ENCODE data around the gene DTHD1.

The DTHD1 gene

GRCh38 chr4:36281384-36282106, at the start of gene DTHD1:
DTHD1 (plus strand) TSS chr4:36281616; CDS start chr4:36281759, 143 bp downstream.
- DNase-seq = no peak

GRCh38 chr4:36233567-36234266, 47.7 kb upstream of the DTHD1 start:
- no peak for DNase-seq

- DNase-seq = no peak
Measured at GRCh38 chr4:36235306-36235705, 46.1 kb upstream of the DTHD1 start.

- DNase-seq = no peak
Measured at GRCh38 chr4:36236159-36236558, 45.3 kb upstream of the DTHD1 start.

GRCh38 chr4:36237366-36238313, 43.8 kb upstream of the DTHD1 start:
- no peak for DNase-seq

GRCh38 chr4:36241771-36242170, 39.6 kb upstream of the DTHD1 start:
- DNase-seq = peak; percentile 66

- no peak for DNase-seq
Measured at GRCh38 chr4:36242629-36243354, 38.6 kb upstream of the DTHD1 start.

GRCh38 chr4:36243355-36244256, 37.8 kb upstream of the DTHD1 start:
- DNase-seq = peak; percentile 74

GRCh38 chr4:36244257-36245082, 36.9 kb upstream of the DTHD1 start, which contains the start of gene ARAP2:
ARAP2 (minus strand) TSS chr4:36244514; CDS start chr4:36229486, 15,028 bp downstream.
- DNase-seq = no peak

GRCh38 chr4:36249610-36250009, 31.8 kb upstream of the DTHD1 start:
- no peak for DNase-seq

- DNase-seq = no peak
Measured at GRCh38 chr4:36251983-36252382, 29.4 kb upstream of the DTHD1 start.

- no peak for DNase-seq
Measured at GRCh38 chr4:36254371-36254770, 27.0 kb upstream of the DTHD1 start.

- DNase-seq = no peak
Measured at GRCh38 chr4:36255577-36255976, 25.8 kb upstream of the DTHD1 start.

GRCh38 chr4:36256398-36256891, 25.0 kb upstream of the DTHD1 start:
- no peak for DNase-seq

GRCh38 chr4:36260731-36261130, 20.7 kb upstream of the DTHD1 start:
- no peak for DNase-seq

GRCh38 chr4:36264207-36264826, 17.1 kb upstream of the DTHD1 start:
- no peak for DNase-seq

- DNase-seq = no peak
Measured at GRCh38 chr4:36267486-36268268, 13.7 kb upstream of the DTHD1 start.

- DNase-seq = no peak
Measured at GRCh38 chr4:36269101-36269500, 12.3 kb upstream of the DTHD1 start.
